NCI-H187 (cell line): ENCODE data around the gene OR2A7.
"Not testable (repeated sequence)": the region's sequence is repeated elsewhere in the genome, so short reads cannot be mapped to it uniquely, and the experiment has no call there.

Source experiments
- DNase-seq, 2 experiments: peaks; one replicate each; lab custom pipeline; 2025; lab: John Stamatoyannopoulos, UW

OR2A7 gene

GRCh38 chr7:144252307-144252706 lies 12.3 kb downstream of the OR2A7 start:
- not testable (repeated sequence) for DNase-seq

- not testable (repeated sequence) for DNase-seq
These were observed 16.8 kb downstream of the OR2A7 start for GRCh38 chr7:144247674-144248330.

- DNase-seq = not testable (repeated sequence)
These were observed 17.6 kb downstream of the OR2A7 start for GRCh38 chr7:144246967-144247366.

GRCh38 chr7:144245372-144245771 lies 19.2 kb downstream of the OR2A7 start:
- not testable (repeated sequence) for DNase-seq

- DNase-seq = not testable (repeated sequence)
These were observed 25.2 kb downstream of the OR2A7 start, which contains the start of gene OR2A42 for GRCh38 chr7:144239365-144239764. OR2A42 (minus strand) TSS chr7:144239605; CDS start chr7:144232843, 6,762 bp downstream.

- DNase-seq = not testable (repeated sequence)
These were observed 26.0 kb downstream of the OR2A7 start for GRCh38 chr7:144238530-144239082.

GRCh38 chr7:144233039-144233438 lies 31.6 kb downstream of the OR2A7 start:
- not testable (repeated sequence) for DNase-seq

GRCh38 chr7:144231027-144231426 lies 33.6 kb downstream of the OR2A7 start:
- DNase-seq = not testable (repeated sequence)

GRCh38 chr7:144228810-144229209 lies 35.8 kb downstream of the OR2A7 start:
- not testable (repeated sequence) for DNase-seq

GRCh38 chr7:144226866-144227265 lies 37.7 kb downstream of the OR2A7 start:
- not testable (repeated sequence) for DNase-seq

- DNase-seq = not testable (repeated sequence)
These were observed 40.9 kb downstream of the OR2A7 start for GRCh38 chr7:144223675-144224074.

- not testable (repeated sequence) for DNase-seq
These were observed 44.1 kb downstream of the OR2A7 start for GRCh38 chr7:144220531-144220930.

- DNase-seq = not testable (repeated sequence)
These were observed 45.4 kb downstream of the OR2A7 start for GRCh38 chr7:144219149-144219548.

- not testable (repeated sequence) for DNase-seq
These were observed 46.0 kb downstream of the OR2A7 start for GRCh38 chr7:144218581-144218980.

- not testable (repeated sequence) for DNase-seq
These were observed 47.4 kb downstream of the OR2A7 start for GRCh38 chr7:144217200-144217599.
